Endothelial cell of umbilical vein (primary cell): ENCODE data around the gene UBXN2A.

Source experiments
- CTCF ChIP-seq, 2 donors: IDR thresholded peaks; 1 replicate in 1 of 2; 2 replicates in 1 of 2; pipeline ENCODE4 v1.5.1; 2011; ENCODE audit warnings: low read length in 2 of 2, mild to moderate bottlenecking in 2 of 2, moderate library complexity in 2 of 2, control low read depth in 1 of 2, inconsistent platforms in 1 of 2, low read depth in 1 of 2; ENCODE audit not compliant: insufficient read depth in 1 of 2; ENCODE audit errors: extremely low read depth in 1 of 2
- EZH2 ChIP-seq: IDR thresholded peaks from 2 replicates; pipeline ENCODE4 v1.6.1; 2012; ENCODE audit warnings: borderline replicate concordance, low read depth, mild to moderate bottlenecking, moderate library complexity, low read length, inconsistent platforms; ENCODE audit not compliant: severe bottlenecking
- GATA2 ChIP-seq: IDR thresholded peaks from 2 replicates; pipeline ENCODE4 v1.7.0; 2011; ENCODE audit warnings: low read depth, mild to moderate bottlenecking, moderate library complexity, mixed read lengths, low read length; ENCODE audit not compliant: insufficient read length, insufficient read depth
- JUN ChIP-seq: IDR thresholded peaks from 2 replicates; pipeline ENCODE4 v1.6.1; 2011; ENCODE audit warnings: borderline replicate concordance, low read depth; ENCODE audit not compliant: insufficient read length, insufficient read depth
- MAX ChIP-seq: IDR thresholded peaks from 2 replicates; pipeline ENCODE4 v1.6.1; 2011; ENCODE audit not compliant: insufficient read depth, insufficient read length
- MYC ChIP-seq: IDR thresholded peaks from one replicate; pipeline ENCODE4 v1.6.1; 2011; ENCODE audit warnings: mild to moderate bottlenecking, low read depth, low read length
- POLR2A ChIP-seq: IDR thresholded peaks from 2 replicates; pipeline ENCODE4 v1.6.1; 2012; ENCODE audit warnings: low read depth, mild to moderate bottlenecking, control low read depth, low read length
- POLR2AphosphoS5 ChIP-seq: IDR thresholded peaks from 2 replicates; pipeline ENCODE4 v1.6.1; 2012; ENCODE audit warnings: low read depth, mild to moderate bottlenecking, control low read depth, low read length, moderate library complexity; ENCODE audit not compliant: insufficient read depth

- TF ChIP-seq MAX (no peak), POLR2A (no peak), CTCF (IDR thresholded peaks at IDR 0.05; ENCODE audit: extremely low read depth in 1 of 2, insufficient read depth in 1 of 2, low read depth in 1 of 2, low read length in 2 of 2) (no peak), EZH2 (no peak), MYC (no peak), POLR2AphosphoS5 (no peak), JUN (no peak), GATA2 (no peak)
Observed at GRCh38 chr2:23953625-23954024, 13.4 kb downstream of the UBXN2A start.
